Rectal smooth muscle tissue (tissue), 1 donor: ENCODE data around the gene CCDC174.

ENCODE experiments used
- H3K27ac ChIP-seq: one replicate; pipeline ENCODE4 v1.7.0; 2013; ENCODE audit warnings: low read depth, low read length, inconsistent platforms
- H3K27me3 ChIP-seq: one replicate; pipeline ENCODE4 v1.7.0; 2013; ENCODE audit warnings: low read length; ENCODE audit not compliant: control insufficient read depth, insufficient read depth
- H3K36me3 ChIP-seq: one replicate; pipeline ENCODE4 v1.7.0; 2013; ENCODE audit warnings: low read length; ENCODE audit not compliant: control insufficient read depth, insufficient read depth
- H3K4me1 ChIP-seq: one replicate; pipeline ENCODE4 v1.7.0; 2013; ENCODE audit warnings: low read length; ENCODE audit not compliant: control insufficient read depth, insufficient read depth
- H3K4me3 ChIP-seq: one replicate; pipeline ENCODE4 v1.7.0; 2013; ENCODE audit warnings: low read length
- H3K9ac ChIP-seq: one replicate; pipeline ENCODE4 v1.7.0; 2013; ENCODE audit warnings: low read length

The CCDC174 gene

GRCh38 chr3:14631101-14631497 is 20.5 kb upstream of the CCDC174 start:
- Histone ChIP-seq H3K27ac (no peak overlapping the region), H3K4me1 (no peaks in the 10 kb centered on the region)

GRCh38 chr3:14631687-14632441 is 19.7 kb upstream of the CCDC174 start:
- Histone ChIP-seq H3K9ac (no peak overlapping the region), H3K27me3 (peaks cover 2% of the 10 kb centered on the region), H3K27ac (no peak overlapping the region)

More at GRCh38 chr3:14631101-14631497, 20.5 kb upstream of the CCDC174 start:
- H3K27me3 ChIP-seq, result peaks cover 2% of the 10 kb centered on the region
- H3K4me3 ChIP-seq, result no peak overlapping the region
- no peak overlapping the region for H3K9ac ChIP-seq
- H3K36me3 ChIP-seq, result no peaks in the 10 kb centered on the region

GRCh38 chr3:14632442-14632930 is 19.1 kb upstream of the CCDC174 start:
- Histone ChIP-seq H3K27me3 (peaks cover 2% of the 10 kb centered on the region), H3K36me3 (no peaks in the 10 kb centered on the region), H3K4me3 (no peak overlapping the region), H3K9ac (no peak overlapping the region), H3K4me1 (no peaks in the 10 kb centered on the region), H3K27ac (no peak overlapping the region)

More at GRCh38 chr3:14631687-14632441, 19.7 kb upstream of the CCDC174 start:
- H3K36me3 ChIP-seq, result no peaks in the 10 kb centered on the region
- no peaks in the 10 kb centered on the region for H3K4me1 ChIP-seq
- no peak overlapping the region for H3K4me3 ChIP-seq

- H3K36me3 ChIP-seq, result no peaks in the 10 kb centered on the region
- no peak overlapping the region for H3K9ac ChIP-seq
These were observed 18.1 kb upstream of the CCDC174 start for GRCh38 chr3:14633417-14633816.

GRCh38 chr3:14633819-14634424 is 17.6 kb upstream of the CCDC174 start:
- H3K9ac ChIP-seq, result no peak overlapping the region
- H3K4me1 ChIP-seq, result no peaks in the 10 kb centered on the region
- H3K36me3 ChIP-seq, result no peaks in the 10 kb centered on the region
- H3K27ac ChIP-seq, result no peak overlapping the region
- H3K4me3 ChIP-seq, result no peak overlapping the region
- H3K27me3 ChIP-seq, result peaks cover 2% of the 10 kb centered on the region

More at GRCh38 chr3:14633417-14633816, 18.1 kb upstream of the CCDC174 start:
- Histone ChIP-seq H3K4me3 (no peak overlapping the region), H3K4me1 (no peaks in the 10 kb centered on the region), H3K27me3 (peaks cover 2% of the 10 kb centered on the region), H3K27ac (no peak overlapping the region)

GRCh38 chr3:14634763-14635400 is 16.7 kb upstream of the CCDC174 start:
- no peak overlapping the region for H3K9ac ChIP-seq
- H3K27me3 ChIP-seq, result peaks cover 2% of the 10 kb centered on the region
- no peak overlapping the region for H3K4me3 ChIP-seq
- no peaks in the 10 kb centered on the region for H3K36me3 ChIP-seq
- H3K27ac ChIP-seq, result no peak overlapping the region
- no peaks in the 10 kb centered on the region for H3K4me1 ChIP-seq

- Histone ChIP-seq H3K9ac (no peak overlapping the region), H3K27me3 (peaks cover 2% of the 10 kb centered on the region), H3K36me3 (no peaks in the 10 kb centered on the region), H3K4me1 (no peaks in the 10 kb centered on the region), H3K4me3 (no peak overlapping the region), H3K27ac (no peak overlapping the region)
These were observed 15.0 kb upstream of the CCDC174 start for GRCh38 chr3:14636496-14637087.

GRCh38 chr3:14640157-14640562 is 11.4 kb upstream of the CCDC174 start:
- Histone ChIP-seq H3K9ac (no peak overlapping the region), H3K4me3 (no peak overlapping the region), H3K27ac (no peak overlapping the region), H3K36me3 (no peaks in the 10 kb centered on the region), H3K4me1 (no peaks in the 10 kb centered on the region), H3K27me3 (no peaks in the 10 kb centered on the region)

- Histone ChIP-seq H3K27me3 (no peaks in the 10 kb centered on the region), H3K4me3 (no peak overlapping the region), H3K36me3 (no peaks in the 10 kb centered on the region), H3K4me1 (no peaks in the 10 kb centered on the region), H3K27ac (no peak overlapping the region), H3K9ac (no peak overlapping the region)
These were observed 10.8 kb upstream of the CCDC174 start for GRCh38 chr3:14640734-14641133.

GRCh38 chr3:14641346-14641745 is 10.2 kb upstream of the CCDC174 start:
- Histone ChIP-seq H3K4me1 (no peaks in the 10 kb centered on the region), H3K4me3 (no peak overlapping the region), H3K36me3 (no peaks in the 10 kb centered on the region), H3K9ac (no peak overlapping the region), H3K27me3 (no peaks in the 10 kb centered on the region), H3K27ac (no peak overlapping the region)

GRCh38 chr3:14645453-14645852 is 6.1 kb upstream of the CCDC174 start:
- H3K9ac ChIP-seq, result no peak overlapping the region
- H3K4me3 ChIP-seq, result no peak overlapping the region
- H3K4me1 ChIP-seq, result no peaks in the 10 kb centered on the region
- H3K36me3 ChIP-seq, result no peaks in the 10 kb centered on the region
- no peak overlapping the region for H3K27ac ChIP-seq
- H3K27me3 ChIP-seq, result no peaks in the 10 kb centered on the region

- H3K4me1 ChIP-seq, result no peaks in the 10 kb centered on the region
- H3K36me3 ChIP-seq, result no peaks in the 10 kb centered on the region
- no peaks in the 10 kb centered on the region for H3K27me3 ChIP-seq
- H3K9ac ChIP-seq, result no peak overlapping the region
- H3K27ac ChIP-seq, result no peak overlapping the region
- H3K4me3 ChIP-seq, result no peak overlapping the region
These were observed 5.4 kb upstream of the CCDC174 start for GRCh38 chr3:14646131-14646573.
